Non-pigmented ciliary epithelial cell (primary cell): ENCODE measurements around the gene ZDHHC19.
"Not testable (repeated sequence)": the region's sequence is repeated elsewhere in the genome, so short reads cannot be mapped to it uniquely, and the experiment has no call there.

Experiments
- DNase-seq: peaks from one replicate; pipeline ENCODE4 v3.0.0-alpha.2; 2010; ENCODE audit warnings: low read depth

Gene ZDHHC19

DNA sequence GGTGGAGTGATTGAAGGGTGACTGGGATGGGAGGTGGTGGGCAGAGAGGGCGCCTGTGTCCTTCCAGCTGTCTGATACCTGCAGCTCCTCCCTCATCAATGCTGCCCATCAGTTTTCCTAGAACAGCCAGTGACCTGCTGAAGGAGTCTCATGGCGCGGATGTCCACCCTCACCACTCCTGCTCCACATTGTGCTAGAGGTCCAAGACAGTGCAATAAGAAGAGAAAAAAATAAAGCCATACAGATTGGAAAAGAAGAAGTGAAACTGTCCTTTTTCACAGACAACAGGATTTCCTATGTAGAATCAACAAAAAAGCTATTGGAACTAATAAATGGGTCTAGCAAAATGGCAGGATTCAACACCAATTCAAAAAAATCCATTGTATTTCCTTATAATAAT lies 7.4 kb downstream of the ZDHHC19 start:
- no peak for DNase-seq

DNA sequence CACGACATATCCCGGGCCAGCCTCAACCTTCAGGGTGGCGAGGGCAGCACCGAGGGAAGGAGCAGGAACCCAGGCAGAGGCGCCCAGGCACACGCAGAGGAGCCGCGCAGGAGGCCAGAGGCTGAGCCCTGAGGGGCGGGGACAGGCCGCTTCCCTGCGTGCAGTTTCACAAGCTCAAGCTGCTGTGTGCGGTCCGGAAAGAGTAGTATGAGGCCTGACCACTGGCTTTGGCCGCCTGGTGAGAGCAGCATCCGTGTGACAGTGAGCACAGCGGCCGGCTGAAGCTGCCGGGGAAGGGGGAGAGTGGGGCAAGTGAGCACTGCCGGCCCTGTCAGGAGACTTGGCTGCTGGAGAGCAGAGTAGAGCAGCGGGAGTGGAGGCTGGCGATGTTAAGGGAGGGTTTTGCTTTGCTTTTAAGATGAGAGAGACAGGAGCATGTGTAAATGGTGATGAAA lies 8.7 kb downstream of the ZDHHC19 start:
- DNase-seq = no peak

DNA sequence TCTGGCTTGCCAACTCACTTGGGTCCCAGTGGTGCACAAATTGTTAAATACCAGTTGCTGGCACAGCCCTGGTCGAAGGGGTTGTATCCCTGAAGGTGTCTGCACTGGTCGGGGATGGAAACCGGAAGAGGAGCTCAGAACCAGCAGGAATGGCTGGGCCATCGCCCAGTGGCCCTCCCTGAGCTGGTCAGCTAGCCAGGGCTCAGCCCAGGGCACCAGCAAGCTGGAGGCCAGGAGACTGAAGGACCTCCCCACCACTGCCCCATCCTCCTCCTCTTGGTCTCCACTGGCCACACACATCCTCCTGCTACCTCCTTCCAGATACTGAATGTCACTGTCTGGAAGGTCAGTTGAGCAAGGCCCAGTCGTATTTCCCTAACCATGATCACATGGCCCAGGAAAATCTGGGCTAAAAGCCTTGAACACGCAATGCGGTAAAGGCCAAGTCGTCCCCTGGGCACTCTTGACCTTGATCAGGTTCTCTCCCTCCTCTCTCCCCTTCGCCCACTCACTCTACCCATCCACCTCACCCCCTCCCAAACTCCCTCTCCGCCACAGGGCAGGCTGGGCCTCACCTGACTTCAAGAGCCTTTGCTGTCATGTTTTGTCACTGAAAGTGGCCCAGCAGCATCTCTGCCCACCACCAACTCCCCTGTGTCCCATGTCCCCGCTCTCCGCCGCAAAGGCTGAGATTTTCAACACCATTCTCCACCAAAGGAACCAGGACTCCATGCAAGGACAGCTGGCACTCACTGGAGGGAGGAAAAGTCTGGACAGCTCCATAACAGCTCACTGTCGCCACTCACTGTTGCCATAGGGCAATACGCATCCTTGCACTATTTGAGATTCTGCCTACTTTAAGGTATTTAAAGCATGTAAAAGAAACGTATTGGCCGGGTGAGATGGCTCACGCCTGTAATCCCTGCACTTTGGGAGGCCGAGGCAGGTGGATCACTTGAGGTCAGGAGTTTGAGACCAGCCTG lies 12.1 kb downstream of the ZDHHC19 start:
- DNase-seq = no peak

DNA sequence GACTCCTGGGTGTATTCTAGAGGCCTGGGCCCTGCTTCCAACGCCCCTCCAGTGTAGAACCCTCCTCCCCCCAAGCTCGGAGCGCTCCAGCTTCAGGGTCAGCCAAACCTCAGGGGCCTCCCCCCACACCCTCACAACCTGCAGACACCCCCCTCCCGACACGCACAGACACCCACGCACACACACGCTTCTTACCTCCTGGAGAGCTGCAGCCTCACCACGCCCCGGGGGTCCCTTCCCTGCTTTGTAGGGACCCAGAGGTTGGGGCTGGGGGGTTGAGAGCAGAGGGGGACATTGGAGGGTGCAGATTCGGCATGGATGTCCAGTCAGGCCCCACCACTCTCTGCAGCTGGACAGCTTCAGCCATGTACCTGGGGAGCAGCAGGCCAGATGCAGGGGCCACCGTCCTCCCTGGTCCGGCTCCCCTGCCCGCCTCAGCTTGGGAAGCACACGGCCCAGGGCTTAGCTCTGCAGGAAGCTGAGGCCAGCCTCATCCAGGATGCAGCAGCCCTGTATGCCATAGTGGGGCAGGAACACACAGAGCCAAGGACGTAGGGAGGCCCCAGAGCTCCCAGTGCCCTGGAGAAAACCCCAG lies 13.0 kb downstream of the ZDHHC19 start:
- no peak for DNase-seq

DNA sequence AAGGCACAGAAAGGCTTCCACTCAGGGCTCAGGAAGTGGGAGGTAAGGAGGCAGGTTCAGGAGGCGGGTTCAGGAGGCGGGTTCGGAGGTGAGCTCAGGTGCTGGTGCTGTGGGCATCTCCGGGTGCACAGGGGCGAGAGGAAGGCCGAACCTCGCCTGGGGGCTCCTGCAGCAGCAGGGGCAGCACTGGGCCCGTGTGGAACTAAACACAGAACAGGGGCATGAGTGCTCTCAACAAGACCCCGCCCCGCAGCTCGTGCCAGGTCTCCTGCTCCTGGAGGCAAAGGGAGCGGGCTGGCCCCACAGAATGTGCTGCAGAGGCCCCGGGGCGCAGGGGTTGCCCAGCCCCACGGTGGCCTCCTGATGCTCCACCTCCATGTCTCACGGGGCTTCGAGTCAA lies 13.7 kb downstream of the ZDHHC19 start:
- no peak for DNase-seq

DNA sequence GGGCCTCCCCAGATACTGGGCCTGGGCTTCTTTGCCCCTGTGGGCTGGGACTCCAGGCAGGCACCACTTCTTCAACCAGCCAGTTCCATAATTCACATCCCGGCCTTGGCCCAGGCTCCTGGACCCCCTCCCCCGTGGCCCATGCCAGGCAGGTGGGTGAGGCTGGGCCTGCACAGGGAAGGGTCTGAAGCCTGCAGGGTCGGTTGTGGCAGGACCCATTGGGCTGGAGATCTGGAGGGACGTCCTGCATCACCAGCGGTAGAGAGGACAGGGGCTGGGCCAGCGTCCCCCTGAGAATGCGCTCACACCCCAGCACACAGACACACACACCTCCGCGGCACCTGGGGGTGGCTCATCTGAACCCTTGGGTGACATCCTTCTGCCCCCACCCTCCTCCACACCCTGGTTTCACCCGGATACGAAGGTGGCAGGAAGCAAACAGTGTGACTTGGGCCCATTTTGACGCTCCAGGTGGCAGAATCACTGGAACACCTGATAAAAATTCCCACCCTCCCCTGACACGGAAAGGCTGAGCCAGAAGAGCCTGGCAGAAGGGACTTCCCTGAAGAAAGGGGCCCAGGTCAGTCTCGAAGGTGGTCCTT lies 15.4 kb downstream of the ZDHHC19 start:
- no peak for DNase-seq

DNA sequence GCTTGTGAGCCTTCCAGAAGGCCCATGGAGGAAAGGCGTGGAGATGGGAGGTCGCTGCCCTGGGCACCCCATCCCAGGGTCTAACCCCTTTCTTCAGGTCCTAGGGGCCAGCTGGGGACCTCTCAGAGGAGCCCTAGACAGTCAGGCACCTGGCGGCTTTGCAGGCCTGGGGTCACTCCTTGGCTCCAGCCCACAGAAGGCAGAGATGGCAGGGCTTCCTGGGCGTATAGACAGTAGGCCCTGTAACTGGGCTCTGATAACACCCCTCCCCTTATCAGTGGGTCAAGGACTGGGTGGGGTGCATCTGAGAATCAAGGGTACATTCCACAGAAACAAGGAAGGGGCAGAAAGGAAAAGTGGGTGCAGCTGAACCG lies 16.7 kb downstream of the ZDHHC19 start:
- DNase-seq = no peak

DNA sequence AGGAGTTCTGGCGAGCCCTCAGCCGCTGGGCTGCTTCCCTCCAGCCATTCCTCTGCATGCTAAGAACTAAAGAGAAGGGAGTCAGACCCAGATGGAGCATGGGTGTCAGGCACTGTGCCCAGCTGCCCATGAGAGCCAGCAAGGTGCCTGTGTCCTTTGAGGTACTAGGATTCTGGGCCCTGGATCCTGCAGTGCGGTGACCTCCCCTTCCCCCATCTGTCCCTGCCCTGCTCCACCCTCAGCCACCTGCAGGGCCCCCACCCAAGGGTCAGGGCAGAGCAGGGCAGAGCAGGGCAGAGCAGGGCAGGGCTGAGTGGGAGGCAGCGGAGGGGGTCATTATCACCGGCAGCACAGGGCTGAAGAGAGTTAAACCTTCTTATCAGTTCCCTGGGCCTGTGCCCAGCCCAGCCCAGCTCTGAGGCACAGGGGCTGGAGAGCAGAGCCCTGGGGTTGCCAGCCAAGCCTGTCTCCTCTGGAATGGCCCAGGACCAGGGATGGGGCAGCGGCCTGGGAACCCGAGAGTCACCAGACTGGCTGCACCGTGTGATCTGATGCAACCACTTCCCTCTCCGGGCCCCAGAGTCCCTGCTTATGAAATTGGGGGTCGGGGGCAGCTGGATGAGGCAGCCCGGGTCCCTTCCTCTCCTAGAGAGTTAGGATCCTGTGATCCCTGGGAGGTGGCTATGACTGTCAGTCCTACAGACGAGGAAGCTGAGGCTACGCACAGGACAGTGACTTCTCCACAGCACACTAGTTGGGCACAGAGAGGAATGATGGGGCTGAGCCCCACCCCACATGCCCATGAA lies 17.3 kb downstream of the ZDHHC19 start:
- no peak for DNase-seq

DNA sequence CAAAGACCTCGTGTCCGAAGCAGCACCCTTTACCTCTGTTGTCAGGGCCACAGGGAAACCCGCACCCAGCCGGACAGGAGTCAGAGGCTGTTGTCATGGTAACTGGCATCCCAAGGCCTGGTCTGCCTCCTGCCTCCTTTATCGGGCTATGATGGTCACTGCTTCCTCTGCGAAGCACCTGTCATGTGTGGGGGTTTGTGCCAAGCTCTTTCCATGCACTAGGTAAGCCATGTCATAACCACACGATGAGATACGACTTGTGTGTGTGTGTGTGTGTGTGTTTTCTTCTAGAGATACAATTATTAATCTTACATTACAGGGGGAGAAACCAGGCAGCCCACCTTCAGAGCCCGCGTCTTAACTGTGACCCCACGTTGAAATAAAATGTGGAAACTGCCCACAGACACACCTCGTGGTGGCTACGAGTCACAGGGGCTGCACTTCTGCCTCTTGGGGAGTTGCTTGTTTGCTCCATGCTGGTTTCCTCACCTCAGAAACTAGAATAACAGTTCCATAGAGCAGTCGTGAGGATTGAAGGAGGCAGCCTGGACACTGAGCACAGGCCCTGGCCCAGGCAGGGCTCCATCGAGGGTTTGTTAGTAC lies 18.0 kb downstream of the ZDHHC19 start:
- no peak for DNase-seq

DNA sequence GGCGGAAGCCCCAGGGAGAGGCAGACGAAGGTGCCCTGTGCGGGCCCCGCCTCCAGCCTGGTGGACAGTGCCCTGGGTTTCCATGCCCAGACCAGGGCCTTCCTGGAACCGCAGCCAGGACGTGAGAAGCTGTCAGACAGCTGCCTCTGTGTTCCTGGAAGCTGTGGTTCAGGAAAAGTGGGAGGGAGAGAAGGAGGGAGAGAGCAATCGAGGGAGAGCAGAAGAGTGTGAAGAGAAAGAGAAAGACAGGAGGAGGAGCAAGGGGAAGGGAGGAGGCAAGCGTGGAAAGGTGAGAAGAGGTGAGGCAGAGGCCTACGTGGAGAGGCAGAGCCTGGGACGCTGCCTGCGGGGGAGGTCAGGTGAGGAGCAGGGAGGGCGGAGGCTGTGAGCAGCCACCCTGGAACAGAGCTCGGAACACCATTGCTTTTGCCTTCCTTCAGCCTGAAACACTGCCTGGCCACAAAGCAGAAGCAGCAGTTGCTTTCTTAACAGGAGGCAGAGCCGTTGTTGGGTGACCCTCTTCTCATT lies 18.6 kb downstream of the ZDHHC19 start:
- no peak for DNase-seq

DNA sequence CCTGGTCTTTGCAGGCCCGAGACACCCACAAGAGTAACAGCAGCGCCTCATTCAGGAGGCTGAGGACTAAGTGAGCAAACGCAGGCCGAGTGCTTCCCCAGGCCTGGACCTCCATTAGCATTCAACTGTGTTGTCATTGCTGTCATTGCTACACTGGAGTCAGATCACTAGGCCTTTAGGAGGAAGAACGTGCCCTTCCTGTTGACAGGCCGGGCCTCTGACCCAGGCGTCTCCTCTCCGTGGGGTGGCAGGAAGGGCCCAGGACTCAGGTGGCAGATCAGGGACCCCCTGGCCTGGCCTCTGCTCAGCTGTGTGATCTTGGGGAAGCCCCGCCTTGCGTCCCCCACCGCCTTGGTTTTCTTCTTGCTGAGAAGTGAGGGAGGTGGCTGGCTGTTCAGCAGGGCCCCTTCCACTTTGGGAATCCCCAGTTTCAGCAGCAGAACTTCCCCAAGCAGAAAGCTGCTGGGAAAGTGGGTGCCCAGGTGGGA lies 19.1 kb downstream of the ZDHHC19 start:
- no peak for DNase-seq

DNA sequence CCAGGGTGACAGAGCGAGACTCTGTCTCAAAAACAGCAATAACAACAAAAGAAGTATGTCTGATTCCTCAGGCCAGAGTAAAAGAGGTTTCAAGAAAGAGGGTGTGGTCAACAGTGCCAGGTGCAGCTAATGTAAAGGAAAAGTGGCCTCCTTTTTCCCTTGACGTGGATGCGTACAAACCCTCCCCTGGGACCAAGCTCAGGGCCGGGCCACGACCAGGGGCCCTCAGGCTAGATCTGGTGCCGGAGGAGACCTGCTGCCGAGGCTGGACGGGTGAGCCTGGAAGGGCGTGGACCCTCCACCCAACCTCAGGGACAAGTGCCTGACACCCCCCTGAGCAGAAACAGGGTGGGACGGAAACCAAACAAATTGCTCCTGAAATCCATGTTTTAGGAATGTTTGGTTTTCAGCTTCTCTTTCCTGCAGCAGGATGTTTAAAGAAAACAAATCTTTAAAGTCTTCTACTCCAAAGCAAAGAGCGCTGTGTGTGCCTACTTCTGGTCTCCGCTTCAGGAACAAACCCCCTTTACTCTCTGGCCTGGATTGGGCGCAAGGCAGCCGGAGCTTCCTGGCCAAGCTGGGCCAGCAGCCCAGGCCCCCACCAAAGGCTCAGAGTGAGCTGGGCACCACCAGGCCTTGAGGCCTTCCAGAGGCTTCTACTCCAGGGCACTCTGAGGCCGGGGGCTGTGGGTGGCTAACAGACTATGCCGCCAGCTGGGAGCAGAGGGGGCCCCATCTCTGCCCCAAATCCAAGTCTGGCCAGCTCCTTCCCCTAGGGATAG lies 21.4 kb downstream of the ZDHHC19 start:
- DNase-seq = no peak

DNA sequence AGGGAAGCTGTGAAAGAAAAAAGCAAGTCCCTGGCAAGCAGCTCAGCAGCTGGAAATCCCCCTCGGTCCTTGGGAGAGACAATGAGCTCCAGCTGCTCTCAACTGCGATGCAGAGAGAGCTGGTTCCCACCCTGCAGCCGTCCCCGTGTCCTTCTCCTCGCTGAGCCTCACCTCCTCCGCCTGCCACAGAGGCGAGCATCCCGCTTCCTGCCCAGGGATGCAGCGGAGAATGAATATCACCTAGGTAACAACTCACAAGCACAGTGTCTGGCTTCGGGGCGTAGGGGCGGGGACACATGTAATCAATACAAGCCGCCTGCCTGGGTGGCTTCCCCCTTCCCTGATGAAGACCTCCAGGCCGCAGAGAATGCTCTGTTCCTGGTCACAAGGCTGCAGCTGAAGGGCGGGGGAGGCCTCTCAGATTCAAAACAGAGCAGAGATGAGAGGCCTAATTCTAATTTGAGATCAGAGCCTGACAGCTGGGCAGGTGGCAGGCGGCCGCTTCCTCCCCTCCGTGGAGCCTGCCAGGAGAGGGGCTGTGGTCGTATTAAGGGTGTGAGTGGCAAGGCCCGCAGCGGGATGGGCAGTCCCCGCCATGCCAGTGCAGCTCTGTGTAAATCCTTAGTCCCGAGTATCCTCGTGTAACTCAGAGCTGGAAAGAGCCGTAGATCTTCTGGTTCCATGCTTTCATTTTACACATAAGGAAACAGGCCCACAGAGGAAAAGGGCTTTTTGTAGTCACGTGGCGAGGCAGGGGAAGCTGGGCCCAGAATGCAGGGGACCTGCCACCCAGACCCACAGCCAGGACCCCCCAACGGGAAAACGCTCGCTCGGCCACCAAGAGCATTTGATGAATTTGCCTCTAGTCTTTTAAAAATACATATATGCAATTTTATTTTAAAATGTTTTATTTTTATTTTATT lies 24.3 kb downstream of the ZDHHC19 start:
- DNase-seq = no peak

DNA sequence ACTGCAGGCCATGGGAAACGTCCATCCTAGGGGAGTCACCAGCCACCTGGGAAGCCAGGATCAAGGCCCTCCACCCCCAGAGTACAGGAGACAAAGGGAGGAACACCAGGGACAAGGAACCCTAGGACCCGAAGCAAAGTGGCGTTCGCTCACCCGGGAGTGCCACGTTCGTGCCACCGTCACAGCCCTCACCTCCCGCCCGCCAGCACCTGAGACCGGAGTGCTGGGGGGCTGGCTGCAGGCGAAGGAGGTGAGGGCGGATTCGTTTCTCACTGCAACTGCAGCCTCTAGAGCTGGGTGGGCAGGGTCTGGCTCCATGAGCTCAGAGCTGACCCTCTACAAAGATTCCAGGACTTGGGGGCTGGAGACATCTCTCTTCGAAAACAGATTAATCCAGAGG lies 26.3 kb downstream of the ZDHHC19 start:
- no peak for DNase-seq

DNA sequence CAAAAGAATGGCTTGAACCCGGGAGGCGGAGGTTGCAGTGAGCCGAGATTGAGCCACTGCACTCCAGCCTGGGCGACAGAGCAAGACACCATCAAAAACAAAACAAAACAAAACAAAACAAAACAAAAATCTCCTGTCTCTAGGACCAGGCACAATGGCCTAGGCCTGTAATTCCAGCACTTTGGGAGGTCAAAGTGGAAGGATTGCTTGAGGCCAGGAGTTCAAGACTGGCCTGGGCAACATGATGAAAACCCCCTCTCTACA lies 27.1 kb downstream of the ZDHHC19 start:
- DNase-seq = not testable (repeated sequence)

DNA sequence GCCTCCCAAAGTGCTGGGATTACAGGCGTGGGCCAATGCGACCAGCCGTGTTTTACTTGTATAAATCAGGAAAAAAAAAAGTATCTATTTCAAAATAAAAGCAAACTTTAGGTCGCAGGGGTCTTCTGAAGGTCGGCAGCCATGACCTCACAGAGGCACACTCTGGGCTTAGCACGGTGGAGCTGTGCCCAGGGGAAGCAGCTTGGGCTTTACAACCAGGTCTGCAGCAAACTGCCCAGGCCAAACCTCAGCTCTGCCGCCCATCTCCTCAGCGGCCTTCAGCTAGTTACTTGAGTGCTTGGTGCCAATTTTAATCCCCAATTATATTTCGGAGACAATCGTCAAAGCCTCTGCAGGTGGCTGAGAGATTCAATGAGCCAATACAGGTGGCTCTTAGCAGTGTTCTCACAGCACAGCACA lies 30.1 kb downstream of the ZDHHC19 start:
- no peak for DNase-seq

DNA sequence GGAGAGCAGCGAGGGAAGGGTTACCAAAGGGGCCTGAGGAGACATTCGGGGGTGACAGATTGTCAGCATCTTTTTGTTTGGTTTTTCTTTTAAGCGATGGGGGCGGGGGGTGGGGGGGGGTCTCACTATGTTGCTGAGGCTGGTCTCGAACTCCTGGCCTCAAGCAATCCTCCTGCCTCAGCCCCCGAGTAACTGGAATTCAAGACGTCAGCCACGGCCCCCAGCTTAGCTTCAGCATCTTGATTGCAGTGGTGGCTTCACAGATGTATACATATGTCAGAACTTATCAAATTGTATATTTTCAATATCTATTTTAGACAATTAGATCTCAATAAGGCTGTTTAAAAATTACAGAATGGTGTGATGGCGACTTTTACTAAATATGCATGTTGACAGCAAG lies 30.9 kb downstream of the ZDHHC19 start:
- no peak for DNase-seq

DNA sequence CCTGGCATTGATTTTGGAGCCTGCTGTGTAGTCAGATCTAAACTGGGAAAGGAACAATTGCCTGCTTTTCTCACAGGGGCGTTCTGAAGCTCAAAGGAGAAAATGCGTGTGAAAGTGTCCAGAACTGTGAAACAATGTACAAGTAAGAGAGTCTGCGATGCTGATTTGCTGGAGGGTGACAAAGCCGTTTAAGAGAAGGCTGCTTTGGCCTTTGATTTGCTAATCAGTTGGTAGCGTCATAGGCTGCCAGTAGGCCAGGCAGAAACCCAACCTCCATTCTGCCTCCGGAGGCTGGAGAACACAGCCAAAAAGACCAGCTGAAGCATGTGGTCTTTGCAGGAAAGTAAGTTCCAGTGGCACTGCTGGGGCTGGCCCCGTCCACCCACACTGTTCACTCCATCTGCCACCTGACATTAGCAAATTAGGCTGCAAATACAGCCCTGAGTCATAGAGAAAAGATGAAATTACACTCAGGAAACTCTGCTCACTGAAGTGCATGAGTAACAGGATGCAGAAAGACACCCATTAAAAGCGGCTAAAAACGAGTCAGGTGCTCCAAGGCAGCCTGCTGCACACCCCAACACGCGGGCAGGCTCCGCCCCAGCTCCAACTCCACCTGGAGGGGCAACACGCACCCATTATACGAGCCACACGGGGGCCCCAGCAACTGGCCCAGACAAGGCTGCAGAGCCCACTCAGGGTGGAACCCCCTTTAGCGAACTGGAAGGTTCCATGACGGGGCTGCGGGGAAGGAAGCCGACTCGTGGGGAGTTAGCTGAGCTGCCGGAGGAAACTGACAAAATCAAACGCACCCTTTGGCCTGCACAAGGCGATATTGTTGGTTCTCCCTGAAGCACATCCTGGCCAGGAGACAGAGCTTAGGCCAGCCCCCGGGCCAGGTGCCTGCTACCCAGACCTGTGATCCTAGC lies 31.6 kb downstream of the ZDHHC19 start:
- peak; percentile 51 for DNase-seq

DNA sequence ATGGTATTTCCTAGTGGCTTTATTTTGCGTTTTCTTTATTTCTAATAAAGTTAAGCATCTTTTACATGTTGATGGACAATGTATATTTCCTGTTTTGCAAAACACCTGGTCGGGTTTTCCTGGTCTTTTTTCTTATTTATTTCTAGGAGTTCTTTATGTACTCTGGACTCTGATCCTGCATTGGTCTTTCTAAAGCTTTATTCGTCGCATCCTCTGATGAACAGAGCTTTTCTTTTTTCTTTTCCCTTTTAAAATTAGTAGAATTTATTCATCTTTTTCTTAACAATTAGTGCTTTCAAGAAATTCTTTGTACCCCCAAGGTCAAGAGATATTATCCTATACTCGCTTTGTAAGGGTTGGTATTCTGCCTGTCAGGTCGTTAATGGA lies 32.2 kb downstream of the ZDHHC19 start:
- no peak for DNase-seq
